Measurements from ENCODE around the gene MAB21L2.

DNA sequence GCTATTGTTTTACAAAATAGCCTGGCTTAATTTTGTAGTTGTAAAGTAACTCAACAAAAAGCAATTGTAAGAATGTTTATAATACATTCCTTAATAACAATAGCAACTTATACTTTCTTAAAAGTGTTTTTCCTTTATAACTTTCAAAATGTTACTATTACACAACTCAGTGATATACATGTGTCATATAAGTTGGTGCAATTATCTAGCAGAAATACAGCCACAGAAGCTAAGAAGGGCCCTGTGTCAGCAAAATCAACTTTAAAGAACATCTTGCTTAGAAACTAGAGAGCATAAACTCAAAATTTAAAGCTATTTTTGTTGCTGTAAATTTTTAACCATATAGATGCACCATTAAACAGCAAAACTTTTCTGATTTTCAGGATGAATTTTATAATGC is 41.4 kb upstream of the MAB21L2 start:
- no peak for TF ChIP-seq POLR2AphosphoS5 (IDR thresholded peaks at IDR 0.05; ENCODE audit: borderline replicate concordance, low read depth, low read length)
- TF ChIP-seq EZH2 (IDR thresholded peaks at IDR 0.05), result no peak
- TF ChIP-seq FOXP2 (optimal IDR thresholded peaks at IDR 0.05; ENCODE audit: control extremely low read depth, extremely low read length, insufficient read depth), result no peak
